GM13976 (cell line): ENCODE measurements around the gene GPR156.

Source experiments
- DNase-seq: peaks from one replicate; pipeline ENCODE4 v3.0.0; 2012; ENCODE audit warnings: low spot score
- in situ Hi-C: fragments of 300-500 bp; cut with MboI; formaldehyde crosslinking; loops from one replicate; pipeline ENCODE4 v1.12.0; 2022; ENCODE audit warnings: low sequenced_read_pairs, mixed read lengths, inconsistent platforms; ENCODE audit not compliant: unreplicated experiment
- TF ChIP-seq, protein P1 (sequence below): IDR thresholded peaks from 2 replicates; pipeline ENCODE4 v1.5.1; 2012; ENCODE audit warnings: borderline replicate concordance, mild to moderate bottlenecking; ENCODE audit not compliant: insufficient read depth; ENCODE audit errors: extremely low read depth, missing control alignments, control extremely low read depth

The GPR156 gene

GRCh38 chr3:120203621-120204020 lies 81.4 kb downstream of the GPR156 start:
- TF ChIP-seq, protein P1, sequence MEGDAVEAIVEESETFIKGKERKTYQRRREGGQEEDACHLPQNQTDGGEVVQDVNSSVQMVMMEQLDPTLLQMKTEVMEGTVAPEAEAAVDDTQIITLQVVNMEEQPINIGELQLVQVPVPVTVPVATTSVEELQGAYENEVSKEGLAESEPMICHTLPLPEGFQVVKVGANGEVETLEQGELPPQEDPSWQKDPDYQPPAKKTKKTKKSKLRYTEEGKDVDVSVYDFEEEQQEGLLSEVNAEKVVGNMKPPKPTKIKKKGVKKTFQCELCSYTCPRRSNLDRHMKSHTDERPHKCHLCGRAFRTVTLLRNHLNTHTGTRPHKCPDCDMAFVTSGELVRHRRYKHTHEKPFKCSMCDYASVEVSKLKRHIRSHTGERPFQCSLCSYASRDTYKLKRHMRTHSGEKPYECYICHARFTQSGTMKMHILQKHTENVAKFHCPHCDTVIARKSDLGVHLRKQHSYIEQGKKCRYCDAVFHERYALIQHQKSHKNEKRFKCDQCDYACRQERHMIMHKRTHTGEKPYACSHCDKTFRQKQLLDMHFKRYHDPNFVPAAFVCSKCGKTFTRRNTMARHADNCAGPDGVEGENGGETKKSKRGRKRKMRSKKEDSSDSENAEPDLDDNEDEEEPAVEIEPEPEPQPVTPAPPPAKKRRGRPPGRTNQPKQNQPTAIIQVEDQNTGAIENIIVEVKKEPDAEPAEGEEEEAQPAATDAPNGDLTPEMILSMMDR = no peak
- DNase-seq = no peak
- in situ Hi-C loops = no loop called here

GRCh38 chr3:120203016-120203415 lies 82.0 kb downstream of the GPR156 start:
- in situ Hi-C loops = no loop called here
- no peak for DNase-seq

DNA sequence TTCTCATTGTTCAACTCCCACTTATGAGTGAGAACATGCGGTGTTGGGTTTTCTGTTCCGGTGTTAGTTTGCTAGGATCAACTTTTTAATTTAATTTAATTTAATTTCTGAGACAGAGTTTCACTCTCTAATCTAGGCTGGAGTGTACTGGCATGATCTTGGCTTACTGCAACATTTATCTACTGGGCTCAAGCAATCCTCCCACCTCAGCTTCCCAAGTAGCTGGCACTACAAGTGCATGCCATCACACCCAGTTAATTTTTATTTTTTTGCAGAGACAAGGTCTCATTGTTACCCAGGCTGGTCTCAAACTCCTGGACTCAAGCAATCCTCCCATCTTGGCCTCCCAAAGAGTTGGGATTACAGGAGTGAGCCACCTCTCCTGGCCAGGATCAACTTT lies 82.7 kb downstream of the GPR156 start:
- TF ChIP-seq, protein P1 = no peak
- in situ Hi-C loops = no loop called here
- no peak for DNase-seq

More at GRCh38 chr3:120203016-120203415, 82.0 kb downstream of the GPR156 start:
- TF ChIP-seq, protein P1 = no peak

DNA sequence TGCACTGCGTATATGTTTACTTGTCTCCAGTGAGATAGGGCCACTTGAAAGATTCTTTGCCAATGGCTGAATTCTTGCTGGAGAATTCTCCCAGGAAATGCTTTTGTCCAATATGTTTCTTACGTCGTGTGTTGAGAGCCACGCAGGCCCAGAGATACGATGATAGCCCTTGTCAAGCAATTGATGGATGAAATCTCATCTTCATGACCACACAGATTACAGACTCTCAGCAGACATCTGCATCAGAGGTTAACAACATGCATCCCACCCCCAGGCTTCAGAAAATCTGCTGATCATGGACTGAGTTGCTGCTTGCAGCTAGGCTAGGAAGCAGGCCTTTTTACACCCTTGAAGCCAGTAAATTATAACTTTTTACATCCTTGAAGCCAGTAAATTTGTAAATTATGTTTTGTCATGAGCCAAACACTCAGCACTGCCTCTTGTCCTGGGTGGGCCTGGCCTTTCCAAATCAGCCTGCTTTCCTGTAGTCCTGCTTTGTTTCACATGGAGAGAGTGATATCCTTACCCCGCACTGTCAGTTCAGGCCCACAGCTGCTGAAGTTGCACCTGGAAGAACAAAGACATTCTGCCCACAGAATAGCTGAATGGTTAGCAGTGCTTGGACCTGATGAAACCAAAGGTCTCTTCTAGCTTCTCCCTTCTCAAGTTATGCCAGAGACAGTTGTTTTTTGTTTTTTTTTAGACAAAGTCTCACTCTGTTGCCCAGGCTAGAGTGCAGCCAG lies 84.4 kb downstream of the GPR156 start:
- DNase-seq = no peak
- TF ChIP-seq, protein P1 = no peak
- in situ Hi-C loops = no loop called here

- TF ChIP-seq, protein P1 = no peak
- in situ Hi-C loops = no loop called here
- DNase-seq = no peak
Observed at GRCh38 chr3:120198305-120198878, 86.6 kb downstream of the GPR156 start.

- in situ Hi-C loops = no loop called here
- DNase-seq = no peak
- TF ChIP-seq, protein P1 = no peak
Observed at GRCh38 chr3:120196812-120197211, 88.2 kb downstream of the GPR156 start.
